HG03558 (cell line): Measurements from ENCODE around the gene P4HB.

ENCODE experiments used
- ATAC-seq: cut with Tn5 transposase; IDR thresholded peaks from one replicate; pipeline ENCODE4 v1.9.1; 2021; ENCODE audit warnings: moderate number of reproducible peaks; ENCODE audit not compliant: unreplicated experiment; ENCODE audit errors: extremely low read depth

P4HB gene

GRCh38 chr17:81859906-81860755 is at the start of gene P4HB:
P4HB (minus strand) TSS chr17:81860535; CDS start chr17:81860471, 64 bp downstream.
- no peak for ATAC-seq

GRCh38 chr17:81909231-81909630 is 48.9 kb upstream of the P4HB start:
- ATAC-seq: no peak

GRCh38 chr17:81908793-81909192 is 48.5 kb upstream of the P4HB start:
- ATAC-seq: no peak

GRCh38 chr17:81907219-81908145 is 47.1 kb upstream of the P4HB start:
- ATAC-seq: no peak

GRCh38 chr17:81906476-81907218 is 46.3 kb upstream of the P4HB start:
- no peak for ATAC-seq

- no peak for ATAC-seq
Observed at GRCh38 chr17:81905993-81906392, 45.7 kb upstream of the P4HB start.

- ATAC-seq: no peak
Observed at GRCh38 chr17:81905424-81905875, 45.1 kb upstream of the P4HB start.

- no peak for ATAC-seq
Observed at GRCh38 chr17:81904600-81905423, 44.5 kb upstream of the P4HB start.

GRCh38 chr17:81903896-81904599 is 43.7 kb upstream of the P4HB start:
- no peak for ATAC-seq

GRCh38 chr17:81903415-81903831 is 43.1 kb upstream of the P4HB start:
- ATAC-seq: no peak

- no peak for ATAC-seq
Observed at GRCh38 chr17:81902653-81903414, 42.5 kb upstream of the P4HB start.

GRCh38 chr17:81902023-81902652 is 41.8 kb upstream of the P4HB start, which contains the start of gene NPB:
NPB (plus strand) TSS chr17:81902238; CDS start chr17:81902278, 40 bp downstream.
- no peak for ATAC-seq

- ATAC-seq: no peak
Observed at GRCh38 chr17:81901167-81902022, 41.1 kb upstream of the P4HB start.

- ATAC-seq: no peak
Observed at GRCh38 chr17:81900181-81900820, 40.0 kb upstream of the P4HB start.

GRCh38 chr17:81899514-81900166 is 39.3 kb upstream of the P4HB start:
- ATAC-seq: no peak

- ATAC-seq: no peak
Observed at GRCh38 chr17:81898885-81899284, 38.5 kb upstream of the P4HB start.
